ENCODE results near the gene HIPK2.

The HIPK2 gene

DNA sequence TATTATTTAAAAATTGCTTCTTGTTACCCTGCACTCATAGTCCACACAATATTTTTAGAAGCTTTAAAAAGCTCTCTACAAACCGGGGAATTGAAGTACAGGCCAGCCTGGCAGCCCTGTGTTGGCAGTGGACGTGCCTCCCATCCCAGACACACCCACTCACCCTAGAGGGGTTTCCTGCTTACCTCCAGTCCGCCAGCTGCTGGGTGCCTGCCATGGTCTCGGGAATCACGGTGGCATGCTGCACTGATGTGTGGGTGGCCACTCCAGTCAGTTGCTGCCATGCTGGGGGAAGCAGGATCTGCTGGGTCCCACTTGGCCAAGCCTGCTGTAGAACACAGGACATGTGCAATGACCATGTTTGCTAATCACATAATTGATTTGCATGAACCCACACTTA lies 173.9 kb downstream of the HIPK2 start:
- no peaks in the 10 kb centered on the region for H3K36me3 ChIP-seq (ENCODE audit: insufficient read depth, low read length)
- no peak for TF ChIP-seq EZH2 (IDR thresholded peaks at IDR 0.05)
- H3K27ac ChIP-seq, result no peak overlapping the region

DNA sequence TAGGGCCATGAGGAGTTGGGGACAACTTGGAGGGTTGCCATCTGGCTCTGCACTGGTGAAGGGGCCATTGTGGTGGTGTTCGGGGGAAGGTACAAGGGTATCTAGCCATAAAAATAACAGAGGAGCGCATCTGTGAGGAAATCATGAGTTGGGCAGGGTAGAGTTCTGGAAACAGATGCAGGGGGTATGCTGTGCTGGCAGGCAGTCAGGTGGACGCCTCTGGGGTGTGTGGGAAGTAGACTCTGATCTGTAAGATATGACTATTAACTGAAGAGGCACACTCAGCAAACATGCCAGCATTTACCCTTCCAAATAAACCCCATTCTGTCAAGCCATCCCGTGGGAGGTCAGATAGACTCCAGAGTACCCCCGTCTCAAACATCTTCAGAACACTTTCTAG lies 174.5 kb downstream of the HIPK2 start:
- no peaks in the 10 kb centered on the region for H3K9me3 ChIP-seq (ENCODE audit: low read depth, low read length)
- H3K4me3 ChIP-seq, result no peak overlapping the region
- H3K36me3 ChIP-seq (ENCODE audit: insufficient read depth, low read length), result no peaks in the 10 kb centered on the region
- DNase-seq (ENCODE audit: low read depth, low spot score), result no peak
- no peak overlapping the region for H3K9ac ChIP-seq (ENCODE audit: insufficient read length)
- H3K27ac ChIP-seq, result no peak overlapping the region
- TF ChIP-seq FOXP2 (optimal IDR thresholded peaks at IDR 0.05; ENCODE audit: control extremely low read depth, extremely low read length, insufficient read depth) (no peak), EZH2 (IDR thresholded peaks at IDR 0.05) (no peak), POLR2AphosphoS5 (IDR thresholded peaks at IDR 0.05; ENCODE audit: borderline replicate concordance, low read depth, low read length) (no peak)

More for the DNA sequence above, 173.9 kb downstream of the HIPK2 start:
- Histone ChIP-seq H3K9ac (ENCODE audit: insufficient read length) (no peak overlapping the region), H3K4me3 (no peak overlapping the region), H3K9me3 (ENCODE audit: low read depth, low read length) (no peaks in the 10 kb centered on the region)
- DNase-seq (ENCODE audit: low read depth, low spot score), result no peak

GRCh38 chr7:139602143-139602722 lies 175.6 kb downstream of the HIPK2 start:
- TF ChIP-seq EZH2 (IDR thresholded peaks at IDR 0.05) (no peak), FOXP2 (optimal IDR thresholded peaks at IDR 0.05; ENCODE audit: control extremely low read depth, extremely low read length, insufficient read depth) (no peak), POLR2AphosphoS5 (IDR thresholded peaks at IDR 0.05; ENCODE audit: borderline replicate concordance, low read depth, low read length) (no peak)
- Histone ChIP-seq H3K36me3 (ENCODE audit: insufficient read depth, low read length) (no peaks in the 10 kb centered on the region), H3K9me3 (ENCODE audit: low read depth, low read length) (no peaks in the 10 kb centered on the region), H3K9ac (ENCODE audit: insufficient read length) (no peak overlapping the region), H3K4me3 (no peak overlapping the region), H3K27ac (no peak overlapping the region)
- DNase-seq (ENCODE audit: low read depth, low spot score), result no peak

GRCh38 chr7:139601176-139601575 lies 176.6 kb downstream of the HIPK2 start:
- H3K9ac ChIP-seq (ENCODE audit: insufficient read length), result no peak overlapping the region
- no peak for DNase-seq (ENCODE audit: low read depth, low spot score)
- H3K9me3 ChIP-seq (ENCODE audit: low read depth, low read length), result no peaks in the 10 kb centered on the region
- no peaks in the 10 kb centered on the region for H3K36me3 ChIP-seq (ENCODE audit: insufficient read depth, low read length)
- H3K27ac ChIP-seq, result no peak overlapping the region
- TF ChIP-seq EZH2 (IDR thresholded peaks at IDR 0.05), result no peak
- no peak for TF ChIP-seq FOXP2 (optimal IDR thresholded peaks at IDR 0.05; ENCODE audit: control extremely low read depth, extremely low read length, insufficient read depth)
- no peak overlapping the region for H3K4me3 ChIP-seq

- H3K9ac ChIP-seq (ENCODE audit: insufficient read length), result no peak overlapping the region
- no peaks in the 10 kb centered on the region for H3K36me3 ChIP-seq (ENCODE audit: insufficient read depth, low read length)
These were observed 177.5 kb downstream of the HIPK2 start for GRCh38 chr7:139600306-139600705.

DNA sequence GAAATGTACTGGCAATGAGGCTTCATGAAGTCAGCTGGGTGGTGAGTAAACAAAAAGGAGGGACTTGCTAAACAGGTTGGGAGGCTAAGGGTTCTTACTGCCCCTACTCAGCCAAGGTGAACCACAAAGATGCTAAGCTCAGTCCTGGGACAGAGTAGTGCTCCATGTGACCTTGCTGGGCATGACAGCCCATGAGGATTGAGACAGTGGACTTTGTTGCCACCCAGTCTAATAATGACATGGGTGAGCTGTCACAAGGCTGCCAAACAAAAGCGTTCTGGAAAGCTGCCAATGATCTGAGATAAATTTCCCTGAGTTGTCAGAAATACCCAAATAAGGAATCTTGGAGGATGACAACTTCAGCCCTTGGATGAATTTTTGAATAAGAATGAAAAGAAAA lies 179.2 kb downstream of the HIPK2 start:
- H3K9ac ChIP-seq (ENCODE audit: insufficient read length), result no peak overlapping the region
- H3K36me3 ChIP-seq (ENCODE audit: insufficient read depth, low read length), result no peaks in the 10 kb centered on the region
- no peak overlapping the region for H3K4me3 ChIP-seq
- no peaks in the 10 kb centered on the region for H3K9me3 ChIP-seq (ENCODE audit: low read depth, low read length)
- H3K27ac ChIP-seq, result no peak overlapping the region
- DNase-seq (ENCODE audit: low read depth, low spot score), result no peak
- TF ChIP-seq FOXP2 (optimal IDR thresholded peaks at IDR 0.05; ENCODE audit: control extremely low read depth, extremely low read length, insufficient read depth) (no peak), POLR2AphosphoS5 (IDR thresholded peaks at IDR 0.05; ENCODE audit: borderline replicate concordance, low read depth, low read length) (no peak), EZH2 (IDR thresholded peaks at IDR 0.05) (no peak)

More at GRCh38 chr7:139600306-139600705, 177.5 kb downstream of the HIPK2 start:
- Histone ChIP-seq H3K9me3 (ENCODE audit: low read depth, low read length) (no peaks in the 10 kb centered on the region), H3K4me3 (no peak overlapping the region), H3K27ac (no peak overlapping the region)
- no peak for DNase-seq (ENCODE audit: low read depth, low spot score)
- no peak for TF ChIP-seq FOXP2 (optimal IDR thresholded peaks at IDR 0.05; ENCODE audit: control extremely low read depth, extremely low read length, insufficient read depth)

DNA sequence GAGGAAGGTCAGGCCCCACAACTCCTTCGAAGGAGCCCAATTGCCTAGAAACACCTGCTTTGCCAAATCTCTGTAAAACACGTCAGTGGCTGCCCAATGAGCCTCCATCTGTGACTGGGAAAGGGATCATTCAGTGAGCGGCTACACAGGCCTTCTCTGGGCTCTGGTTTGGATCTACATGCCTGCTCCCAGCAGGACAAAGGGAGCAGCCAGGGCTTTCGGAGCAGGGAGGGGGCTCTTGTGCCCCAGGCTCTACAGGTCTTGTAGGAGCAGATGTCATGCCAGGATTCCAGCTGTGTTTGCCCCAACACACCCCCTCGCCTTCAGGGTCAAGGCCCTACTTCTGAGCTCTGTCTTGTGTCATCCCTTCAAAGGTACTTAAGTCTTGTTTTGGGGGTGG lies 180.8 kb downstream of the HIPK2 start:
- TF ChIP-seq EZH2 (IDR thresholded peaks at IDR 0.05) (no peak), POLR2AphosphoS5 (IDR thresholded peaks at IDR 0.05; ENCODE audit: borderline replicate concordance, low read depth, low read length) (no peak), FOXP2 (optimal IDR thresholded peaks at IDR 0.05; ENCODE audit: control extremely low read depth, extremely low read length, insufficient read depth) (no peak)
- DNase-seq (ENCODE audit: low read depth, low spot score), result no peak
- no peak overlapping the region for H3K4me3 ChIP-seq
- no peak overlapping the region for H3K27ac ChIP-seq
- no peaks in the 10 kb centered on the region for H3K36me3 ChIP-seq (ENCODE audit: insufficient read depth, low read length)
- H3K9ac ChIP-seq (ENCODE audit: insufficient read length), result no peak overlapping the region
- H3K9me3 ChIP-seq (ENCODE audit: low read depth, low read length), result no peaks in the 10 kb centered on the region

DNA sequence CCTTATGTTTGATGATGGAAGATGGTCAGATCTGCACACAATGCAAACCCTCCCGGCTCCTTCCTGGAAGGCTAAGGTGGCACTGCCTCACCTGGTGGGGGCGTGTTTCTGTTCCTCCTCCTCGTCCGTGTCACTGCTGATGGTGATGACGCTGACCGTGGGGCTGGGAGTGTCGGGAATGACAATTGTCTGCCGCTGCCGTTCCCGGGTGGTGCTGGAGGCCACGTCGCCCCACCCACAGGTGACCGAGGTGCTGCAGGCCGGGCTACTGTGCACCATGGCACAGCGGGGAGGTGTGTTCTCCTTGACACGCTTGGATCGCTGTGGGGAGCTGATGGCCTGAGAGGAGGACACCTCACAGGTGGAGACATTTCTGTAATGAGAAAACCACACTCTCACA lies 181.2 kb downstream of the HIPK2 start:
- no peak overlapping the region for H3K27ac ChIP-seq
- no peak overlapping the region for H3K4me3 ChIP-seq
- no peaks in the 10 kb centered on the region for H3K9me3 ChIP-seq (ENCODE audit: low read depth, low read length)
- DNase-seq (ENCODE audit: low read depth, low spot score), result no peak
- H3K36me3 ChIP-seq (ENCODE audit: insufficient read depth, low read length), result no peaks in the 10 kb centered on the region
- H3K9ac ChIP-seq (ENCODE audit: insufficient read length), result no peak overlapping the region
- no peak for TF ChIP-seq EZH2 (IDR thresholded peaks at IDR 0.05)
- TF ChIP-seq POLR2AphosphoS5 (IDR thresholded peaks at IDR 0.05; ENCODE audit: borderline replicate concordance, low read depth, low read length), result no peak
- TF ChIP-seq FOXP2 (optimal IDR thresholded peaks at IDR 0.05; ENCODE audit: control extremely low read depth, extremely low read length, insufficient read depth), result no peak

DNA sequence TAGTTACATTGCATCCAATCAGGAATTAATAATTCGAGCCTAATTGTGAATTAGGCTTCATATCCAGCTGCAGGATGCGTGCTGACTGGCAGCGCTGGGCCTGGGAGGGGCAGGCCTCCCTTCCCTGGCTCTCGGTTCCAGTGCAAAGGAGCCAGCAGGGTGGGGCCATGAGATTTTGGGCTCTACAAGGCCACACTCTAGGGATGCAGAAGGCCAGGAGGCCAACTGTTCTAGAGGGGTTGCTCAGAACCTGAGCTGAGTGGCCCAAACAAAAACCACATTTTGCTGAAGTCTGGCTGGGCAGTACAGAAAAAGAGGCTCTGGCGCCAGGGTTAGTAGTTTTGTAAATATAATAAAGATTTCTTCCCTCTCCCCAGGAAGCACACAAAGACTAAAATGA lies 182.0 kb downstream of the HIPK2 start:
- TF ChIP-seq FOXP2 (optimal IDR thresholded peaks at IDR 0.05; ENCODE audit: control extremely low read depth, extremely low read length, insufficient read depth), result no peak
- Histone ChIP-seq H3K9me3 (ENCODE audit: low read depth, low read length) (no peaks in the 10 kb centered on the region), H3K4me3 (no peak overlapping the region), H3K36me3 (ENCODE audit: insufficient read depth, low read length) (no peaks in the 10 kb centered on the region), H3K27ac (no peak overlapping the region), H3K9ac (ENCODE audit: insufficient read length) (no peak overlapping the region)
- no peak for DNase-seq (ENCODE audit: low read depth, low spot score)
